ENCODE measurements around the gene EYA2. TPM values are rescaled to one million over a fixed set of nuclear protein-coding genes. Genes with fewer than 3 reads are reported as not detected.
"Not testable (repeated sequence)": the region's sequence is repeated elsewhere in the genome, so short reads cannot be mapped to it uniquely, and the experiment has no call there.

The EYA2 gene, protein sequence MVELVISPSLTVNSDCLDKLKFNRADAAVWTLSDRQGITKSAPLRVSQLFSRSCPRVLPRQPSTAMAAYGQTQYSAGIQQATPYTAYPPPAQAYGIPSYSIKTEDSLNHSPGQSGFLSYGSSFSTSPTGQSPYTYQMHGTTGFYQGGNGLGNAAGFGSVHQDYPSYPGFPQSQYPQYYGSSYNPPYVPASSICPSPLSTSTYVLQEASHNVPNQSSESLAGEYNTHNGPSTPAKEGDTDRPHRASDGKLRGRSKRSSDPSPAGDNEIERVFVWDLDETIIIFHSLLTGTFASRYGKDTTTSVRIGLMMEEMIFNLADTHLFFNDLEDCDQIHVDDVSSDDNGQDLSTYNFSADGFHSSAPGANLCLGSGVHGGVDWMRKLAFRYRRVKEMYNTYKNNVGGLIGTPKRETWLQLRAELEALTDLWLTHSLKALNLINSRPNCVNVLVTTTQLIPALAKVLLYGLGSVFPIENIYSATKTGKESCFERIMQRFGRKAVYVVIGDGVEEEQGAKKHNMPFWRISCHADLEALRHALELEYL
- polyA plus RNA-seq (ENCODE audit: insufficient read length in 12 of 12) = 1 to 10 TPM in 10 of 12 donors, not detected in 2; 1.6 to 4.4 (median 2.4) TPM
- long read RNA-seq, donor 1 = 0 reads
- long read RNA-seq, donor 2 = 0 reads
- long read RNA-seq, donor 3 = 0 reads
- long read RNA-seq, donor 4 = 0 reads
- long read RNA-seq, donor 5, partial matches to known transcripts = 0 of 3 reads
- long read RNA-seq, donor 5, other reads (novel, unspliced or antisense) = 0 of 3 reads
- long read RNA-seq, donor 6 = 0 reads
- long read RNA-seq, donor 7 = 0 reads
- long read RNA-seq, donor 8, partial matches to known transcripts = 0 of 1 reads
- long read RNA-seq, donor 8, other reads (novel, unspliced or antisense) = 0 of 1 reads
- long read RNA-seq, donor 9 = 0 reads
- long read RNA-seq, donor 10 = 0 reads
- long read RNA-seq, donor 11 = 0 reads

DNA sequence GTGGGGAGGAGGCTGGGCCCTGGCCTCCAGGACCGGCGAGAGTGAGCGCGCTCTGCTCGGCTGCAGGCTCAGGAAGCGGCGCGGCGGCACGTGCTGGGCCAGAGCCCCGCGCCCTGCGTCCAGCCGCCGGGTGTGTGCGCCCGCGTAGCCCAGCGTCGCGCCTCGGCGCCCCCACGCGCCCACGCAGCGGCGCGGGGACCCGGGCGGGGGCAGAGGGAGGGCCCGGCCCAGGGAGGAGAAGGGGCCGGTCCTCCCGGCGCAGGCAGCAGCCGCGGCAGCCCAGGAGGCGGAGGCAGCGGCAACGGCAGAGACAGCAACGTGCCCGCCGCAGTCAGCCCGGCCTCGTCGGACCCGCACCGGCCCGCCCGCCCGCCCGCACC lies at the start of gene EYA2:
Gene EYA2, plus strand, starts transcription at position 265 of the 380 bp plus-strand sequence. CDS start 95,168 bp downstream, outside the sequence.
- DNase-seq = no peak

DNA sequence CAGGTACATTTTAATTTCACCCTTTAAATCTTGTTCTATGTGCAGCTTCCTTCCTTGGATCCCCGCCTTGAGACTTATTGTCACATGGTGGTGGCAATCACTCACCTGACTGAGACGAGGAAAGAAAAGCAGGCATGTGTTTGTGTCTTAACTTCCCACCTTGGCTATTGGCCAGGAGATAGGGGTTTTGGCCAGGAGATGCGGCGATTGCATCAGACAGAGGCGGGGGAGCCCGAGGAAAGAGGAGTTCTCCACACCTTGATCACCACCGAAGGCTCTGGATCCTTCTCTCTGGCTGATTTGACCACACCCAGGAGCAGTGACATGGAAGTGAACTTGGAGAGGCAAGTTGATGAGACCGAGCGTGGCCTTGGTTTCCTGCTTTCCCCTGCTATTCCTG lies 49.7 kb upstream of the EYA2 start:
- DNase-seq = no peak

DNA sequence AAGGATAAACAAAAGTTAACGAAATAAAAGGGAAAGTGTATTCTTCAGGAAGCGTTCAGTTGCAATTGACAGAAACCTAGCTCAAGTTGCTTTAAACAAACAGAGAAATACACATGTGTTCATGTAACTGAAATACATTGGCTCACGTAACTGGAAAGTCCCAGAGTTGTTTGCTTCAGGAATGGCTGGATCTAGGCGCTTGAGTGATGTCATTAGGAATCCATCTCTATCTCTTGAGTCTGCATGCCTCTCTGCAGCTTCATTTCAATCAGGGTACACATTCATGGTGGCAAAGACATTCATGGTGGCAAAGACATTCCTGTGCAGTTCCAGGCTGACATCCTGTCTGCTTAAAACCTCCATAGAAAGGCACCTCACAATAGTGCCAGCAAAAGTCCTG lies 45.4 kb upstream of the EYA2 start:
- no peak for DNase-seq

DNA sequence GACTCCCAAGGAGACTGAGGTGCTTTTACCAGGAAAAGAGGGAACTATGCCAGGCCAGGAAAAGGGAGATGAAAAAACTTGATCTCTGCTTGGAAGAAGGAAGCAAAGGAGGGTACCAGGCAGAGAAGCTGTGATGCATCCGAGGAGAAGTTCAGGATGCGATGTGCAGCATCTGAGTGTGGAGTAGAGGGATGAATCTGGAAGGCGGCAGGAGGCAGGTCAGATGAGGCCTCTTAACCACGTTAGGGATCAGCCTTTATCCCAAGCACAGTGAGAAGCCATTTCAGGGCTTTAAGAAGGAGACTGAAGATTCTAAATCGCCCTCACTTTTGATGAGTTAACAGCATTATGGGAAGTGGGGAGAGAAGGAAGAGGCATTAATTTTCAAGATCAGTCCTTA lies 44.9 kb upstream of the EYA2 start:
- no peak for DNase-seq

DNA sequence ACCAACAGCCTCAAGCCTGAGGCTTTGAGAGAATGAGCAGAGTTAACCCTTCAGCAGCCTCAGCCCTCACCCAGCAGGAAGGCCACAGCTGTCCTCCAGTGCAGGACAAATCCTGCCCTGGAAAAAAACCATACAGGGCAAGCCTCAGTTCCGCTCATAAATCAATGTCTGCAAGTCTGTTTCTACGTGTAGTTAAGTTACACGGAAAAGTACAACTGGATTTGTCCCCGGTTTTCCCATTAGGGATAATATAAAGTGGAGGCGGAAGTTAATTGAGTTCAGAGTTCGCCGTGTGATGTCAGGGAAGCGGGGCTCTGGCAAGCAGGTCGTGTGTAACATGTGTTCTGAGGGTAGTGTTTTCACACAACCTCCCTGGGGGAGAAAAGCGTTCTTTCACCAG lies 44.2 kb upstream of the EYA2 start:
- peak; percentile 2 for DNase-seq

DNA sequence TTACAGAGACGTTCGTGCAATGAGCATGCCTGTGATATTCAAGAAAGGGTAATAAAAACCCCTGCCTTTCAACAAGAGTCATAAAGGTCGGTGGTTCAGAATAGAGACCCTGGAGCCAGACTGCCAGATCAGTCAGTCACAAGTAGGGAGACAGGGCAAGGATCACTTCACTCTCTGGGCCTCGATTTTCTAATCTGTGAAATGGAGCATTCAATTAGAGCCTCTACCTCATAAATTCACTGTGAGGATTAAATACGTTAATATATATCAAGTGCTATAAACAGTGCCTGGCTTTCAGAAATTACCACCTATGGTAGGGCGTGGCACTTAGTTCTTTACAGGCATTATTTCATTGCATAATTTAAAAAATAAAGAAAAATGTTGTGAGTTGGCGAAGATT lies 43.7 kb upstream of the EYA2 start:
- no peak for DNase-seq

DNA sequence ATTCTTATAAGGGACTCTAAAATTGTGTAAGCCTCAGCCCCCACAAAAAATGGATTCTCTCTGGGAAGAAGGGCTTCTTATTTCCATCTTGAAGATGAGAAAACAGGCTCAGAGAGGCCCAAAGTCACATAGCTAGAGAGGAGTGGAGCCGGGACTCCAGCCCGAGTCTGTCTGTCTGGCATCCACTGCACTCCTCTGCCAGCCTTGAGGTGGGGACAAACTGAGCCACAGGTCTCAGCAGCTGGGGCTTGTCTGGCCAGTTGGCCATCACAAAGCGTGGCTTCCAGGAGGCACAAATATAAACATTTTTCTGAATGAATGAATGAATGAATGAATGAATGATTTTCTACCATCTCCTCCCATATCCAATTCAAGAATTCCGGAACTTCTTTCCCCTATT lies 42.9 kb upstream of the EYA2 start:
- DNase-seq = no peak

DNA sequence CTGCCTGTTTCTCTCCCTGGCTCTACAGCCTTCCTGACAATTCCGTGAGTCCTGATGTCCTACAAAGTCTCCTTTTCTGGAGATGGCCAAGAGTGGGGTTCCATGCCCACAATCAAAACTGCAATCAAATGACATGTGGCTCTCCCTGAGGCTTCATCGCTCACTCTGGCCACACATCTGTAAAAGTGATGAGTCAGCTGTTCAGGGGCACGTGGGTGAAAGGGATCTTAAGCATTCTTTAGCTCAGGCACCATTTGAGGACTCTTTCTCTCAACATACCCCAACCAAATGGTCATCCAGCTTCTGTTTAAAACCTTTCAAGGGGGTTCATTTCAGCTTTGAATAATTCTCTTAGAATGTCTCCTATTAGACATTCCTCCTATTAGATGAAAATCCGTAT lies 42.3 kb upstream of the EYA2 start:
- no peak for DNase-seq

DNA sequence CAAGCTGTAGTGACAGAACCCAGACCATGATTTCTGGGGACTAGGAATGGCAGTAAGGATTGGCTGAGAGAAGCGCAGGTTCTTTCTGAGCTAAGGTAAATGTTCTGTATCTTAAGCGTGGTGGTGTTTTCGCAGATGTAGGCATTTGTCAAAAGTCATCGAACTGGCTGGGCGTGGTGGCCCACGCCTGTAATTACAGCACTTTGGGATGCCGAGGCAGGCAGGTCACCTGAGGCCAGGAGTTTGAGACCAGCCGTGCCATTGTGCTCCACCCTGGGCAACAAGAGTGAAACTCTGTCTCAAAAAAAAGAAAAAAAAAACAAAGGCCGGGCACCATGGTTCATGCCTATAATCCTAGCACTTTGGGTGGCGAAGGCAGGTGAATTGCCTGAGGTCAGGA lies 40.7 kb upstream of the EYA2 start:
- no peak for DNase-seq

DNA sequence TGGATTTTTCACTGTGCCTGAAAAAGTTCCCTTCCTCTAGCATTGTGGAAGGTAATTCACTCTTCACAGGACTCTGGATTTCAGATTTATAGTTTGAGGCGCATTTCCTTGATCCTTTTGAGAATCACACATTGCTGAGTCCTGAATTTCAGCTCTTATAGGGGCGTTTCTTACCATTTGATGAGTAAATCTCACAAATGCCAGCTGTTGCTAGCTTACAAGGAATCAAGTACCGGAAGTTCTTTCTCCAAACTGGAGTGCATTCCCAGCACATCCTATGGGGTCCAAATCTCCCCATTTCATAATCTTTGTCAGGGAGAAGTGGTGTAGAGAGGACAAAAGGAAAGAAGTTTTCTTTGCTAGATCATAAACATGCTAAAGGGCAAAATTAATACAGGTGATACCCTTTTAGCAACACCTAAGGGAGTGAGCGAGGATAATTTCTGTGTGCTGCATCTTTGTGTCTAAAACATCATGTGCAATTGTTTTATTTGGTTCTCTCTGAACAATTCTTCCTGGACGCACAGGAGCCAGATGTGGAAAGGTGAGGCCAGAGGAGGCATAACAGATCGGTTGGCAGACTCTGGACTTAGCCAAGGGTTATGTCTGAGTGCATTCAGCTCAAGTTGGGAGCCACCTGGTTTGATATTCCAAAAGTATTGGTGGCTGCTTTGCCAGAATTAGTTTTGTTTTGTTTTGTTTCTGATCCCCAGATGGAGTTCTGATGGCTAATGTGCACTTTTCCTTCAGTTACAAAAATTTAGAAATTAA lies 37.4 kb upstream of the EYA2 start:
- DNase-seq = no peak

DNA sequence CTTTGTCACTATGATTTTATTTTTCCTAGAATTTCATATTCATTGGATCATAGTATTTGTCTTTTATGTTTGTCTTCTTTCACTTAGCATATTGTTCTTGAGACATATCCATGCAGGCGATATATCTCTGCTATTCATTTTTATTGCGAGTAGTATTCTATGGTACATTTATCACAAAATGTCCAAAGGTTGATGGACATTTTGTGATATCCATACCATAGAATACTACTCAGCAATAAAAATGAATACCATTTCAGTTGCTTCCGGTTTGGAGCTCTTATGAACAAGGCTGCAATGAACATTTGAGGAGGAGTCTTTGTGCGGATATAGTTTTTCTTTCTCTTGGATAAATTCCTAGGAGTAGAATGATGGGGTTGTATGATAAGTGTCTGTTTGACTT lies 28.8 kb upstream of the EYA2 start:
- DNase-seq = no peak

DNA sequence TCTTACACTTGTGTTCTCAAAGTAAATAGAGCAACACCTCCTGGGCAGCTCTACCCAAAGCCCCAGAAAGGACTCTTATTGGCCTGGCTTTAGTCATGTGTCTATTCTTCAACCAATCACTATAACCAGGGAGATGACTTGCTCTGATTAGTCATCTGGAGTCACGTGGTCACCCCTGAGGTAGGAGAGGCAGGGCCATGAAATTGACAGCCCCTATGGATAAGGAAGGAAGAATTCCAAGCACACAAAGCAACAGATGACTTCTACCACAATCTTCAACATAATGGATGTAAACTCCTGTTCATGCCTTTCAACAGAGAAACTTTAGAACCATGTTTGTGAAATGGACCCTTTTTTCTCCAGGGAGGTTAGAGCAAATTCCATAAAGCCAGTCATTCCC lies 24.6 kb upstream of the EYA2 start:
- no peak for DNase-seq

DNA sequence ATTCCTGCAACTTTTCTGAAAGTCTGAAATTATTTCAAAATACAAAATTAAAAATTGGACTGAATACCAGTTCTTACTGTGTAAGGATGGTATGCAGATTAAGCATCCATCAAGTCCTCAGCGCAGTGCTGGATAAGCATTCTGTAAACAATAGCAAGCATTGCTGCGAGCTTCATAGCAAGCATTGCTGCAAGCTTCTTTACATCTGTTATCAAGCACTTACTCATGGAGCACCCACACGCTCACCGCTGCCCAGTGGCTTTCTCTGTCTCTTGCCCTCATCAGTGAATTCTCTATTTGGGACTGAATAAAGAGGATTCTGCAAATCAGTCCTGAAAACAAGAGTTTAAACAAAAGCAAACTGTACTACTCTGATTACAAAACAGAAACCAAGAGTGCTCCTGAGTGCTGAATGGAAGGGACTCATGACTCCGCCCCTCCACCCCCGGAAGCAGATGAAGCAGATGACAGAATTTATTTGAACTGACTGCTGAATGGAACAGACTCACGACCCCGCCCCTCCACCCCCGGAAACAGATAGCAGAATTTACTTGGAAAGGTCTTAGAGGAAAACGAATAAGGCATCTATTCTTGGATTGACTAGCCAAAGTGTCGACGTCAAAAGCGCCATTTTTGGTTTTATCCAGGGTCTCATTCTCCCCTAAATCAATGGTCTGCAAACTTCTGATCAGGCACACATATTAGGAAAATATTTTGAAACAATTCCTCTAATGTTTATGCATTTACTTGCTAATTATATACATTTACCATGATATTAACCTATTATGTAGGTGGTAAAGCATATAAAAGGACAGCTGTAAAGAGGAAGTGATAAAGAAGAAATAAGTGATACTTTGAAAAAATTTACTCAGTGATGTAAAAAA lies 22.1 kb upstream of the EYA2 start:
- DNase-seq = no peak

DNA sequence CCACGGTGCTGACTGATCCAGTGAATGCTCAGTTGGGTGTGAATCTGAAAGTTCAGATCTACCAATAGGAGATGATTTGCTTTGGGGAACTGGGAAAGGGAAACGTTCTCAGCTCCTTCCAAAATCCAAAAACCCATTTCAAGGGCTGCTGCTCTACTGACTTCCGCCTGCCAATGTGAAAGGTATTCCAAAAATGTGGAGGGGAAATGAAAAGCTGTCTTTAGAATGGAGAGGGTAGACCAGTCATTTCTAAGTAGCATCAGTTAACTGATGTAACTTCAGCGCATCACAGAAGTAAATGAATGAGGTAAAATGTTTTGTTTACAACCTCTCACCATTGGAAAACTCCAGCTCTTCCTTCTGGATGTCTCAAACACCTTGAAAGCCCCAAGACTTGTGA lies 19.6 kb upstream of the EYA2 start:
- no peak for DNase-seq

DNA sequence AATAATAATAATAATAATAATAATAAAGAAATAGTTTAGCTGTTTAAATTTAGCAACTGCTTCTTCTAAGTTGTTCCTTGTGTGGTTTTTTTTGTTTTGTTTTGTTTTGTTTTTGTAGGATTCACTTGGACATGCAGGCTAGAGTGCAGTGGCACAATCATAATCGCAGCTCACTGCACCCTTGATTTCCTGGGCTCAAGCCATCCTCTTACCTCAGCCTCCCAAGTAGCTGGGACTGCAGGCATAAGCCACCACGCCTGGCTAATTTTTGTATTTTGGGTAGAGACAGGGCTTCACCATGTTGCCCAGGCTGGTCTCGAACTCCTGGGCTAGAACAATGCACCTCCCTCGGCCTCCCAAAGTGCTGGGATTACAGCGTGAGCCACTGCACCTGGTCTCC lies 15.3 kb upstream of the EYA2 start:
- DNase-seq = no peak

DNA sequence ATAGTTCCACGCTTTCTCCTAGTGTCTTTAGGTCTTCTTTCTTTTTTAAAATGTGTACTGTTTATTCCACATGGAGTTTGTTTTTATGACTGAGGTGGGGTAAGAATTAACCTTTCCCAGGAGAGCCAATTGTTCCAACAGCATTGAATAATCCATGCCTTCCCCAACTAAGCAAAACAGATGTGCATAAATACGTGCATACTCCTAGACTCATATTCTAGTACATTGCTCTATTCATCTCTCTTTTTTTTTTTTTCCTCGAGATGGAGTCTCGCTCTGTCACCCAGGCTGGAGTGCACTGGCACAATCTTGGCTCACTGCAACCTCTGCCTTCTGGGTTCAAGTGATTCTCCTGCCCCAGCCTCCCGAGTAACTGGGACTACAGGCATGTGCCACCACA lies 14.7 kb upstream of the EYA2 start:
- DNase-seq = not testable (repeated sequence)

DNA sequence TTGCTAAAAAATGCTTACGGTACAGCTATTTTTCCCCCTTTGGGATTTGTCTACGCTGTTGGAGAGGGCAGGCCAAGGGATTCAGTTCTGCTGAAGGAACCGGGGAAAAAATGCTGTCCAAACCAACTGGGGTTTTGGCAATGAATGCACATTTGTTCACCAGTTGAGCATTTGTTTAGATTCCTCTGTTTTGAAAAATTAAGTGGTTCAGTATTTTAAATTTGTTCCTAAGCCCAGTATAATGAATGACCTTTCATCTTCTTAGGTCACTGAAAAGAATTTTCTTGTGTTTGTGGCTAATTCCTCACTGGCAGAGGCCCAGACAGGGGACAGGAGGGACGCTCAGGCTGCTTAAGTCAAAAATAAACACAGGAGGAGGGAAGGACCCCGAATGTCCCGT lies 10.8 kb upstream of the EYA2 start:
- DNase-seq = no peak

DNA sequence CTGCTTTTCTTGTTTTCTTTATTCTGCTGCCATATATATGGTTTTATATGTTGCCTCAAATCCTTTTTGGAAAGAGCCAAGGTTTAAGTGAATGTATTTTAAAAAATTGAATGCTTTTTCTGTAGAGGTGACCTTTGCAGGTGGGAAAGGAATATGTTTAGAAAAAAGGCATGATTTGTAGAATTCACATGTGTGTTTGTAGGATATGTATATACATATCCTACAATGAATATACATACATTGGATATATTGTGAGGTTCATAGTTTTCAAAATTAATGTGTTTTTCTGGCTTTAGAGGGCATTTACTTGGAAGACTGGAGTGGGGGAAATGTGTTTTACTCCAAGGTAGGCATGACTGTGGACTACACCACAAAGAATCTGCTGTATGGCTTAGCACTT lies 4.0 kb upstream of the EYA2 start:
- DNase-seq = no peak

DNA sequence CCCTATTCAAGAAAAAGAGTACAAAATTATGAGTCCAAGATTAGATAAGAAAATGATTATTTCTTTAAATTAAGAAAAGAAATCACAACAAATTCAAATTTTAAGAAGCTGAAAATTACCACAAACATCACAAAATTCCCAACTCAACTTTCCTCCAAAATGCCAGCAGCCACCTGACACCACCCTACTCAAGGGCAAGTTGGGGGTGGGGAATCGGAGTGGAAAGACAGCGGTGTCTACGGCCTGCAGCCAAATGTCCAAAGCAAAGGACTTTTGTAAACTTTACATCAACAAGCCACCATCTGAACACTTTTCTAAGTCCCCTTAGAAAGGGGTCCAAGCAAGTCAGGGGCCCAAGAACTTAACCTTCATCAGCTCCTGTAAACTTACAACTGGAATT lies 1.6 kb upstream of the EYA2 start:
- DNase-seq = no peak

DNA sequence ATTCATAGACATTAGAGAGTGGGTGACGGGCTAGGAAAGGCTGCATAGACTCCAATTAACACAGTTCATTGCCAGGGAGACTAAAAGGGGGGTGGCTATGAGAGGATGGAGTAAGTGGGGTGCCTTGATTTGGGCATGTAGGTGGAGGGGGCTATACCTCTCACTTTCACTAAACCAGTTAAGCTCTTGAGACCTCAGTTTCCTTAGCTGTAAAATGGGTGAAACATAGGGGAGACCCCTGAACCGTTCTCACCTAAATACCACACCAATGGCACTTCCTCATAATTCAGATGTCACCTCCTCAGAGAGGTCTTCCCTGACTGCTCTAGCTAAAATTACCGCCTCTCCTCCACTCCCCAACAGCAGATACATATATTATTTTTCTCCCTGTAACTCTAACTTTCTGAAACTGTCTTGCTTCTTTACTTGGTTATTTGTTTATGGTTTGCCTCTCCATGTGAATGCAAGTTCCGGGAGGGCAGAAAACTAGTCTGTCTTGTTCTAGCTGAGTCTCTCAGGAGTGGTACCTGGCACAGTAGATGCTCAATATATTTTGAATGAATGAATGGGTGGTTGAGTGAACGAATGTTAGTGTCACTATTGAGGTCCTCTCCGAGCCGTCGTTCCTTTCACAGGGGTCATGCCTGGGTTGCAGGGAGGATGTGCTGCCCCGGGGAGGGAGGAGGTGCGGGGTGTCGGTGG lies 615 bp upstream of the EYA2 start:
- no peak for DNase-seq

Data from muscle of arm (tissue), 14 donors.